ENCODE results near the gene WDR47. TPM values are rescaled to one million over a fixed set of nuclear protein-coding genes. Genes with fewer than 3 reads are reported as not detected.
"Not testable (repeated sequence)": the region's sequence is repeated elsewhere in the genome, so short reads cannot be mapped to it uniquely, and the experiment has no call there.

WDR47 gene
- total RNA-seq, 2 donors from 2014 or later, result 6.4 to 25.7 TPM

DNA sequence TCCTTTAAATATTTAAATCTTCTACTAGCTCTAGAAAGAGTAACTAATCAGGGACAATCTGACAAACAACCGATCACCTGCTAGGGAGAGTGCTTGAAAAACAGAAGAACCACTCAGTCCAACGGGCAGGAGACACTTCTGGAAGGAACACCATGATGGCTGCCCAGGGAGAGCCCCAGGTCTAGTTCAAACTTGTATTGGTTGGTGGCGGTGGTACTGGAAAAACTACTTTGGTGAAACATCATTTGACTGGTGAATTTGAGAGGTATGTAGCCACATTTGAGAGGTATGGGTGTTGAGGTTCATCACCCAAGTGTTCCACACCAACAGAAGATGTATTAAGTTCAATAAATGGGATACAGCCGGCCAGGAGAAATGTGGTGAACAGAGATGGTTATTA is 4.8 kb upstream of the WDR47 start:
- no peak for DNase-seq (ENCODE audit: low spot score)
- Histone ChIP-seq H3K4me1 (replicated peaks) (no peaks in the 10 kb centered on the region), H3K9me3 (no peaks in the 10 kb centered on the region), H3K27ac (no peak overlapping the region), H3K4me3 (no peak overlapping the region), H3K27me3 (replicated peaks; ENCODE audit: insufficient read depth) (no peaks in the 10 kb centered on the region), H3K36me3 (no peaks in the 10 kb centered on the region)
- WGBS, result 52% methylated on average over 4 of the region's 4 CpGs
- TF ChIP-seq POLR2AphosphoS5 (IDR thresholded peaks at IDR 0.05), result no peak
- no peak for TF ChIP-seq POLR2A (IDR thresholded peaks at IDR 0.05)
- TF ChIP-seq, protein P1, sequence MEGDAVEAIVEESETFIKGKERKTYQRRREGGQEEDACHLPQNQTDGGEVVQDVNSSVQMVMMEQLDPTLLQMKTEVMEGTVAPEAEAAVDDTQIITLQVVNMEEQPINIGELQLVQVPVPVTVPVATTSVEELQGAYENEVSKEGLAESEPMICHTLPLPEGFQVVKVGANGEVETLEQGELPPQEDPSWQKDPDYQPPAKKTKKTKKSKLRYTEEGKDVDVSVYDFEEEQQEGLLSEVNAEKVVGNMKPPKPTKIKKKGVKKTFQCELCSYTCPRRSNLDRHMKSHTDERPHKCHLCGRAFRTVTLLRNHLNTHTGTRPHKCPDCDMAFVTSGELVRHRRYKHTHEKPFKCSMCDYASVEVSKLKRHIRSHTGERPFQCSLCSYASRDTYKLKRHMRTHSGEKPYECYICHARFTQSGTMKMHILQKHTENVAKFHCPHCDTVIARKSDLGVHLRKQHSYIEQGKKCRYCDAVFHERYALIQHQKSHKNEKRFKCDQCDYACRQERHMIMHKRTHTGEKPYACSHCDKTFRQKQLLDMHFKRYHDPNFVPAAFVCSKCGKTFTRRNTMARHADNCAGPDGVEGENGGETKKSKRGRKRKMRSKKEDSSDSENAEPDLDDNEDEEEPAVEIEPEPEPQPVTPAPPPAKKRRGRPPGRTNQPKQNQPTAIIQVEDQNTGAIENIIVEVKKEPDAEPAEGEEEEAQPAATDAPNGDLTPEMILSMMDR (IDR thresholded peaks at IDR 0.05), result no peak
- intact Hi-C loops (cut with DNase I), result loop anchor here (10.0 kb wide), 1 partner anchor 82 kb away; the partner anchor contains the start of gene CLCC1

DNA sequence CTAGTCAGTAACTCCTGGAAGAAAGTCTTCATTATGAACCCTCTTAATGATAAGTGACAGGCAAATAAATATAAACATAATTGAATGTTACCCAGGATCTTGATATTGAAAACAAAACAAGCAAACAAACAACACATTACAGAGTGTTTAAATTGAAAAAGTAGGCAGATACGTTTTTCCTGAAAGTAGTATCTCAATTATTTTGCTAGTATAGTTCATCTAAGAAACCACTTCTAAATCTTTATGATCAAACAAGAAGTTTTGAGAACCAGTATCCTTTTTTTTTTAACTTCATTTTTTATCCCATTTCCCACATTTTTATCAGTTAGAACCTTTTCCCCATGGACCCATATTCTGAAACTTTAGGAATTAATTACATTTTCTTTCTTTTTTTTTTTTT is 3.7 kb upstream of the WDR47 start:
- DNase-seq (ENCODE audit: low spot score), result no peak
- H3K4me1 ChIP-seq (replicated peaks), result no peaks in the 10 kb centered on the region
- H3K27ac ChIP-seq, result no peak overlapping the region
- intact Hi-C loops (cut with DNase I), result loop anchor here (10.0 kb wide), 1 partner anchor 81 kb away; the partner anchor contains the start of gene CLCC1
- no peaks in the 10 kb centered on the region for H3K36me3 ChIP-seq
- no peaks in the 10 kb centered on the region for H3K9me3 ChIP-seq
- 65% methylated on average over 1 of the region's 1 CpG for WGBS
- H3K4me3 ChIP-seq, result no peak overlapping the region
- TF ChIP-seq POLR2A (IDR thresholded peaks at IDR 0.05) (no peak), POLR2AphosphoS5 (IDR thresholded peaks at IDR 0.05) (no peak)
- TF ChIP-seq, protein P1 (IDR thresholded peaks at IDR 0.05), result no peak
- no peaks in the 10 kb centered on the region for H3K27me3 ChIP-seq (replicated peaks; ENCODE audit: insufficient read depth)

DNA sequence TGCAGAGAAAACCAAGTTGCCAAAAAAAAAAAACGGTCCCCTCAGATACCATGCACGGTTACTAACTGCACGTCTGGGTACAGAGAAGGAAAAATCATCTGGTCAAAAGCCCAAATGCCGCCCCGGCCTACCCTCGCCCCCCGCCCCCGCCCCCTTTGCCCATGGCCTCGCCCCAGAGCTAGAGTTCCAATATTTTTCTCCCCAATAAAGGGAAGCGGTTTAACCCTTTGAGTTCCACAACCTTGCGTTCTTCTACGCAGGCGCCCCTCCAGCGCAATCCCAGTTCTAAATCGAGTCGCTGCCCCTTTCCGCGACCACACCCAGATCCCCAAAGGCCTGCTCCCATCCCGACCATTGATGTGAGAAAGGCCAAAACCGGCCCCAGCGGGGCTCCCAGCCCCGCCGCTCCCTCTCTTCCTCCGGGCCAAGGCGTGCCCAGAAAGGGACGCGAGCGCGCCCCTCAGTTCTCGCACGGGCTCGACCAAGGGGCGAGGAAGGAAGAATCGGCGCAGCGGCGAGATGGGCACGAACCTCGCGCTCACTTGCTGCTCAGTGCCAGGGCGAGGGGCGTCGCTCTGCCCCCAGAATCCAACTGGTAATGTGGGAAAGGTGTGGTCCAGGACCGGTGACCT is 797 bp downstream of the WDR47 start:
- intact Hi-C loops (cut with DNase I), result loop anchor here (5.0 to 10.0 kb wide), 2 partner anchors 51 to 76 kb away; partner anchors contain the start of genes CLCC1 and TMEM167B
- Histone ChIP-seq H3K27me3 (replicated peaks; ENCODE audit: insufficient read depth) (no peaks in the 10 kb centered on the region), H3K4me1 (replicated peaks) (no peaks in the 10 kb centered on the region), H3K27ac (peak overlapping the region; percentile 73 to 81), H3K9me3 (no peaks in the 10 kb centered on the region), H3K4me3 (peak overlapping the region; percentile 83 to 99), H3K36me3 (no peaks in the 10 kb centered on the region)
- no peak for TF ChIP-seq POLR2A (IDR thresholded peaks at IDR 0.05)
- TF ChIP-seq, protein P1 (IDR thresholded peaks at IDR 0.05), result no peak
- no peak for TF ChIP-seq POLR2AphosphoS5 (IDR thresholded peaks at IDR 0.05)
- DNase-seq (ENCODE audit: low spot score), result peak; percentile 6
- under 1% methylated on average over 43 of the region's 44 CpGs for WGBS

DNA sequence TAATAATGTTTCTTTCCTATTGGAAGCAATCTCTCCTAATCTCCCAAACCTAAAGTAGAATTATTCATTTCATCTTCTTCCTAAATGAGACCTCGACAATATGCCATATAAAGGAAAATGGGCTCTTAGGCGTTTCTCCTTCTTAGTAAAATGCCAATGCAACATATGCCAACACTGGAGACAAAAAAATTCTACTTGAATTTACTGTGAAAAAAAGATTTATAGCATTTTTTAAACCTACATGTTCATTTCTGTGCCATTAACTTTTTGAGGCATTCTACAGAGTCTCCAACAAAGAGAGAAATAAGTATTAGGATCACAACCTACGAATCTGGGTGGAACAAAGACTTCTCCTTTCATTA is 1.3 kb downstream of the WDR47 start:
- intact Hi-C loops (cut with DNase I), result loop anchor here (5.0 to 10.0 kb wide), 2 partner anchors 52 to 76 kb away; partner anchors contain the start of genes CLCC1 and TMEM167B
- 11% methylated on average over 3 of the region's 3 CpGs for WGBS
- Histone ChIP-seq H3K9me3 (no peaks in the 10 kb centered on the region), H3K4me3 (peak overlapping the region; percentile 83 to 99), H3K36me3 (no peaks in the 10 kb centered on the region), H3K27ac (no peak overlapping the region), H3K27me3 (replicated peaks; ENCODE audit: insufficient read depth) (no peaks in the 10 kb centered on the region), H3K4me1 (replicated peaks) (no peaks in the 10 kb centered on the region)
- no peak for DNase-seq (ENCODE audit: low spot score)
- TF ChIP-seq, protein P1 (IDR thresholded peaks at IDR 0.05), result no peak
- TF ChIP-seq POLR2AphosphoS5 (IDR thresholded peaks at IDR 0.05) (no peak), POLR2A (IDR thresholded peaks at IDR 0.05) (no peak)

DNA sequence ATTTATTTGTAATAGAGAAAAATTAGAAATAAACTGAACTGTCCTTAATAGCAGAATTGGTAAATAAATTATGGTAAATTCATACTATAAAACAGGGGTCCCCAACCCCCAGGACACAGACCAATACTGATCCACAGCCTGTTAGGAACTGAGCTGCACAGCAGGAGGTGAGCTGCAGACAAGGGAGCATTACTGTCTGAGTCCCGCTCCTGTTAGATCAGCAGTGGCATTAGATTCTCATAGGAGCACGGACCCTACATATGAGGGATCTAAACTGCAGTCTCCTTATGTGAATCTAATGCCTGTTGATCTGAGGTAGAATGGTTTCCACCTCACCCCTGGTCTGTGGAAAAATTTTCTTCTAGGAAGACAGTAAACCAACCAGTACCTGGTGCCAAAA is 7.5 kb downstream of the WDR47 start:
- intact Hi-C loops (cut with DNase I), result no loop called here
- Histone ChIP-seq H3K27ac (no peak overlapping the region), H3K27me3 (replicated peaks; ENCODE audit: insufficient read depth) (no peaks in the 10 kb centered on the region), H3K4me1 (replicated peaks) (no peaks in the 10 kb centered on the region), H3K36me3 (no peaks in the 10 kb centered on the region), H3K9me3 (no peaks in the 10 kb centered on the region), H3K4me3 (no peak overlapping the region)
- WGBS, result 96% methylated on average over 2 of the region's 2 CpGs
- no peak for DNase-seq (ENCODE audit: low spot score)
- TF ChIP-seq POLR2AphosphoS5 (IDR thresholded peaks at IDR 0.05) (no peak), POLR2A (IDR thresholded peaks at IDR 0.05) (no peak)
- TF ChIP-seq, protein P1 (IDR thresholded peaks at IDR 0.05), result no peak

DNA sequence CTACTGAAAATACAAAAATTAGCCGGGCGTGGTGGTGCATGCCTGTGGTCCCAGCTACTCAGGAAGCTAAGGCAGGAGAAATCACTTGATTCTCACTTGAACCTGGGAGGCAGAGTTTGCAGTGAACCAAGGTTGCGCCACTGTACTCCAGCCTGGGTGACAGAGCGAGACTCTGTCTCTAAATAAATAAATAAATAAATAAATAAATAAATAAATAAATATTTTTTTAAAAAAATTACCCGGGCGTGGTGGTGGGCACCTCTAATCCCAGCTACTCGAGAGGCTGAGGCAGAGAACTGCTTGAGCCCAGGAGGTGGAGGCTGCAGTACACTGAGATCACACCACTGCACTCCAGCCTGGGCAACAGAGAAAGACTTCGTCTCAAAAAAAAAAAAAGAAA is 12.4 kb downstream of the WDR47 start:
- DNase-seq (ENCODE audit: low spot score); H3K27me3 ChIP-seq (replicated peaks; ENCODE audit: insufficient read depth); H3K4me3 ChIP-seq; intact Hi-C loops (cut with DNase I); H3K9me3 ChIP-seq; H3K4me1 ChIP-seq (replicated peaks); H3K27ac ChIP-seq; H3K36me3 ChIP-seq: not testable (repeated sequence)
- WGBS, result 96% methylated on average over 8 of the region's 8 CpGs

All from prostate gland (tissue), 2 donors.